GM19023 (cell line): ENCODE measurements around the gene TTC9B.
"Not testable (repeated sequence)": the region's sequence is repeated elsewhere in the genome, so short reads cannot be mapped to it uniquely, and the experiment has no call there.

ENCODE experiments used
- ATAC-seq: cut with Tn5 transposase; IDR thresholded peaks from one replicate; pipeline ENCODE4 v1.9.1; 2021; ENCODE audit warnings: mild to moderate bottlenecking, moderate library complexity; ENCODE audit not compliant: unreplicated experiment

Gene TTC9B

GRCh38 chr19:40175820-40176219 lies 42.4 kb downstream of the TTC9B start:
- ATAC-seq, result no peak

- no peak for ATAC-seq
Measured at GRCh38 chr19:40174092-40174491, 44.1 kb downstream of the TTC9B start.

- ATAC-seq, result not testable (repeated sequence)
Measured at GRCh38 chr19:40171293-40171692, 46.9 kb downstream of the TTC9B start.

- not testable (repeated sequence) for ATAC-seq
Measured at GRCh38 chr19:40170303-40170989, 47.7 kb downstream of the TTC9B start.

GRCh38 chr19:40169482-40170302 lies 48.5 kb downstream of the TTC9B start:
- ATAC-seq, result not testable (repeated sequence)
